Measurements from ENCODE around the gene SLC5A3. TPM values are rescaled to one million over a fixed set of nuclear protein-coding genes. Genes with fewer than 3 reads are reported as not detected.

The SLC5A3 gene
- total and polyA plus RNA-seq, 10 of the 15 experiments (the other 5 are each of a cell fraction or from before 2014, with no cell fraction given), result 3.3 to 21.4 (median 12.0) TPM

DNA sequence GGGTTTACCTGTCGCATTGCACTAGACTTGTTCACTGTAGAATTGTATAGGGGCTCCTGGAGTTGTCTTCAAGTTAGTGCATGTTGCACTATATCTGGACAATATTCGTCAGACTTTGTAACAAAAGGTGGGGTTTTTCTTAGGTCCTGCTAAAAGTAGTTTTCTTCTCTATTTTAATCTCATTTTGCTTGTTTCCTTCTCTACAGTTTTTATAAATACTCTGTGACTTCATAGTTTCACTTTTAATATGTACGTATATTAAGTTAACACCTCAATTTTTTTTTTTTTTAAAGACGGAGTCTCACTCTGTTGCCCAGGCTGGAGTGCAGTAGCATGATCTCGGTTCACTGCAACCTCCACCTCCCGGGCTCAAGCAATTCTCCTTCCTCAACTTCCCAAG, 26.5 kb upstream of the SLC5A3 start (continued):
- TF ChIP-seq ZBED1 (IDR thresholded peaks at IDR 0.05; ENCODE audit: borderline replicate concordance), result peak; percentile 73
- TF ChIP-seq PML (IDR thresholded peaks at IDR 0.05; ENCODE audit: low read length), result no peak
- TF ChIP-seq POLR2A (IDR thresholded peaks at IDR 0.05; ENCODE audit: low read depth, low read length), result no peak
- no peak for TF ChIP-seq HCFC1 (IDR thresholded peaks at IDR 0.05; ENCODE audit: low read length)
- TF ChIP-seq TCF3 (IDR thresholded peaks at IDR 0.05; ENCODE audit: borderline replicate concordance, insufficient read depth, low read depth, low read length), result no peak
- TF ChIP-seq ASH2L (IDR thresholded peaks at IDR 0.05; ENCODE audit: borderline replicate concordance, low read depth), result no peak
- 0 out of 2 replicates have a peak, but pooled peaks have one; percentile 33 for TF ChIP-seq NR2F1 (conservative IDR thresholded peaks at IDR 0.05)
- peak; percentile 39; the same call in 1 of the 2 replicates for TF ChIP-seq BMI1 (IDR thresholded peaks at IDR 0.05; ENCODE audit: borderline replicate concordance)
- no peak for TF ChIP-seq JUND (IDR thresholded peaks at IDR 0.05; ENCODE audit: low read depth, low read length)
- no peak for TF ChIP-seq CEBPB (IDR thresholded peaks at IDR 0.05; ENCODE audit: borderline replicate concordance in 1 of 2, low read depth in 2 of 2, low read length in 2 of 2)
- TF ChIP-seq ATF7 (IDR thresholded peaks at IDR 0.05; ENCODE audit: low read depth), result peak; percentile 97
- TF ChIP-seq, protein P1, sequence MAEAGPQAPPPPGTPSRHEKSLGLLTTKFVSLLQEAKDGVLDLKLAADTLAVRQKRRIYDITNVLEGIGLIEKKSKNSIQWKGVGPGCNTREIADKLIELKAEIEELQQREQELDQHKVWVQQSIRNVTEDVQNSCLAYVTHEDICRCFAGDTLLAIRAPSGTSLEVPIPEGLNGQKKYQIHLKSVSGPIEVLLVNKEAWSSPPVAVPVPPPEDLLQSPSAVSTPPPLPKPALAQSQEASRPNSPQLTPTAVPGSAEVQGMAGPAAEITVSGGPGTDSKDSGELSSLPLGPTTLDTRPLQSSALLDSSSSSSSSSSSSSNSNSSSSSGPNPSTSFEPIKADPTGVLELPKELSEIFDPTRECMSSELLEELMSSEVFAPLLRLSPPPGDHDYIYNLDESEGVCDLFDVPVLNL (IDR thresholded peaks at IDR 0.05; ENCODE audit: low read depth, low read length), result no peak
- TF ChIP-seq CREM (IDR thresholded peaks at IDR 0.05; ENCODE audit: low read depth), result peak; percentile 57
- peak; percentile 68 for TF ChIP-seq ZNF384 (IDR thresholded peaks at IDR 0.05; ENCODE audit: borderline replicate concordance, low read depth, low read length)
- no peak for TF ChIP-seq EGR1 (IDR thresholded peaks at IDR 0.05; ENCODE audit: borderline replicate concordance in 1 of 2, low read depth in 2 of 2, low read length in 2 of 2)
- no peak for TF ChIP-seq POLR2AphosphoS2 (IDR thresholded peaks at IDR 0.05; ENCODE audit: low read depth, low read length)
- TF ChIP-seq RUNX3 (IDR thresholded peaks at IDR 0.05; ENCODE audit: low read length), result peak; percentile 27; the same call in 1 of the 2 replicates
- TF ChIP-seq TCF12 (IDR thresholded peaks at IDR 0.05; ENCODE audit: low read depth, low read length), result no peak
- TF ChIP-seq MYC (IDR thresholded peaks at IDR 0.05; ENCODE audit: insufficient read depth, insufficient read length, insufficient replicate concordance, low read length, severe bottlenecking), result no peak
- no peak for TF ChIP-seq SMC3 (IDR thresholded peaks at IDR 0.05; ENCODE audit: borderline replicate concordance, low read length)
- TF ChIP-seq IRF4 (IDR thresholded peaks at IDR 0.05; ENCODE audit: low read depth, low read length), result no peak
- no peak for TF ChIP-seq NFYA (IDR thresholded peaks at IDR 0.05; ENCODE audit: borderline replicate concordance, low read depth, low read length)
- TF ChIP-seq, protein P2, sequence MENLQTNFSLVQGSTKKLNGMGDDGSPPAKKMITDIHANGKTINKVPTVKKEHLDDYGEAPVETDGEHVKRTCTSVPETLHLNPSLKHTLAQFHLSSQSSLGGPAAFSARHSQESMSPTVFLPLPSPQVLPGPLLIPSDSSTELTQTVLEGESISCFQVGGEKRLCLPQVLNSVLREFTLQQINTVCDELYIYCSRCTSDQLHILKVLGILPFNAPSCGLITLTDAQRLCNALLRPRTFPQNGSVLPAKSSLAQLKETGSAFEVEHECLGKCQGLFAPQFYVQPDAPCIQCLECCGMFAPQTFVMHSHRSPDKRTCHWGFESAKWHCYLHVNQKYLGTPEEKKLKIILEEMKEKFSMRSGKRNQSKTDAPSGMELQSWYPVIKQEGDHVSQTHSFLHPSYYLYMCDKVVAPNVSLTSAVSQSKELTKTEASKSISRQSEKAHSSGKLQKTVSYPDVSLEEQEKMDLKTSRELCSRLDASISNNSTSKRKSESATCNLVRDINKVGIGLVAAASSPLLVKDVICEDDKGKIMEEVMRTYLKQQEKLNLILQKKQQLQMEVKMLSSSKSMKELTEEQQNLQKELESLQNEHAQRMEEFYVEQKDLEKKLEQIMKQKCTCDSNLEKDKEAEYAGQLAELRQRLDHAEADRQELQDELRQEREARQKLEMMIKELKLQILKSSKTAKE (IDR thresholded peaks at IDR 0.05; ENCODE audit: low read depth, poor library complexity, severe bottlenecking), result peak; percentile 73
- no peak for TF ChIP-seq KDM1A (IDR thresholded peaks at IDR 0.05; ENCODE audit: borderline replicate concordance)
- TF ChIP-seq CBX3 (IDR thresholded peaks at IDR 0.05; ENCODE audit: borderline replicate concordance, low read depth), result no peak
- peak; percentile 32 for TF ChIP-seq IKZF1 (conservative IDR thresholded peaks at IDR 0.05)
- no peak for TF ChIP-seq SUZ12 (IDR thresholded peaks at IDR 0.05; ENCODE audit: unreplicated experiment)
- TF ChIP-seq RB1 (IDR thresholded peaks at IDR 0.05; ENCODE audit: borderline replicate concordance), result no peak
- TF ChIP-seq, protein P3, sequence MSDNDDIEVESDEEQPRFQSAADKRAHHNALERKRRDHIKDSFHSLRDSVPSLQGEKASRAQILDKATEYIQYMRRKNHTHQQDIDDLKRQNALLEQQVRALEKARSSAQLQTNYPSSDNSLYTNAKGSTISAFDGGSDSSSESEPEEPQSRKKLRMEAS (IDR thresholded peaks at IDR 0.05; ENCODE audit: low read depth, low read length), result no peak
- no peak for TF ChIP-seq NFYB (IDR thresholded peaks at IDR 0.05; ENCODE audit: insufficient read depth, low read depth, low read length)
- no peak for TF ChIP-seq ZNF274 (IDR thresholded peaks at IDR 0.05; ENCODE audit: insufficient read depth, insufficient read length)
- no peak for TF ChIP-seq SREBF2 (IDR thresholded peaks at IDR 0.05; ENCODE audit: low read length)
